Endothelial cell of umbilical vein (primary cell): ENCODE data around the gene ERBB4. TPM values are rescaled to one million over a fixed set of nuclear protein-coding genes. Genes with fewer than 3 reads are reported as not detected.

Source experiments
- BruUV-seq: library from RNA; stranded (reverse); fragments of 400-500 nt; replicated peaks from 2 replicates; lab custom pipeline; 2021; lab: Mats Ljungman, UMichigan
- CTCF ChIA-PET: fragments of 300-600, 350-600 bp; sonication (Branson Sonifier 250); formaldehyde crosslinking; loops from one replicate; lab custom pipeline; 2021; ENCODE audit warnings: antibody characterized with exemption, inconsistent platforms; lab: Charles Lee
- POLR2A ChIA-PET: fragments of 300-600, 350-600 bp; sonication (Branson Sonifier 250); formaldehyde crosslinking; loops from one replicate; lab custom pipeline; 2021; ENCODE audit warnings: antibody characterized with exemption, inconsistent platforms; lab: Charles Lee
- DNase-seq: peaks from one replicate; pipeline ENCODE4 v3.0.0-alpha.2; 2011; ENCODE audit warnings: low read depth, low spot score
- FAIRE-seq: peaks from 2 replicates; lab custom pipeline; 2011; peaks lifted over from hg19 to GRCh38; lab: Jason Lieb, UNC
- H2AFZ ChIP-seq: 2 replicates; pipeline ENCODE4 v1.6.0; 2012; ENCODE audit warnings: low read depth, low read length, control low read depth, inconsistent platforms
- H3K27ac ChIP-seq: 2 replicates; pipeline ENCODE4 v1.5.1; 2011; ENCODE audit warnings: low read depth, mild to moderate bottlenecking, control low read depth, low read length, moderate library complexity; ENCODE audit not compliant: insufficient read depth
- H3K27me3 ChIP-seq, 2 experiments: 2 replicates each; pipeline versions ENCODE4 v1.6.0 to v1.6.1; 2011; ENCODE audit warnings: low read length in 2 of 2, mixed read lengths in 1 of 2; ENCODE audit not compliant: control insufficient read depth in 2 of 2, insufficient read depth in 2 of 2
- H3K36me3 ChIP-seq, 2 experiments: 2 replicates in 1 of 2; 3 replicates in 1 of 2; pipeline ENCODE4 v1.5.1; 2011; ENCODE audit warnings: low read length in 2 of 2, mild to moderate bottlenecking in 1 of 2, moderate library complexity in 1 of 2; ENCODE audit not compliant: control insufficient read depth in 2 of 2, insufficient read depth in 2 of 2; ENCODE audit errors: extremely low read depth in 1 of 2
- H3K4me1 ChIP-seq: 3 replicates; pipeline ENCODE4 v1.5.1; 2011; ENCODE audit warnings: mild to moderate bottlenecking, low read length; ENCODE audit not compliant: control insufficient read depth, insufficient read depth; ENCODE audit errors: extremely low read depth
- H3K4me2 ChIP-seq: 2 replicates; pipeline ENCODE4 v1.6.1; 2011; ENCODE audit warnings: low read length, control low read depth, mixed read lengths; ENCODE audit not compliant: insufficient read depth
- H3K4me3 ChIP-seq, 3 experiments: fragments of 200-600 bp in 1 of 3; sonication (generic), shearing (Covaris generic) in 1 of 3; replicated peaks in 1 of 3; 2 replicates each; pipeline ENCODE4 v1.5.1; 2011 to 2016; ENCODE audit warnings: control low read depth in 3 of 3, low read length in 3 of 3, mild to moderate bottlenecking in 2 of 3, inconsistent platforms in 1 of 3, low read depth in 1 of 3, moderate library complexity in 1 of 3; ENCODE audit not compliant: insufficient read depth in 1 of 3
- H3K79me2 ChIP-seq: 2 replicates; pipeline ENCODE4 v1.6.0; 2012; ENCODE audit warnings: low read length, inconsistent platforms; ENCODE audit not compliant: control insufficient read depth, insufficient read depth
- H3K9ac ChIP-seq: replicated peaks from 2 replicates; pipeline ENCODE3; 2011; ENCODE audit warnings: low read length, control low read depth; ENCODE audit not compliant: insufficient read depth; ENCODE audit errors: extremely low read depth
- H3K9me1 ChIP-seq: replicated peaks from 3 replicates; pipeline ENCODE4 v1.6.0; 2011; ENCODE audit warnings: mild to moderate bottlenecking, low read length; ENCODE audit not compliant: control insufficient read depth, insufficient read depth; ENCODE audit errors: extremely low read depth
- H3K9me3 ChIP-seq: replicated peaks from 2 replicates; pipeline ENCODE4 v1.5.1; 2012; ENCODE audit warnings: low read length, inconsistent platforms; ENCODE audit not compliant: control insufficient read depth, insufficient read depth
- H4K20me1 ChIP-seq: replicated peaks from 2 replicates; pipeline ENCODE3; 2011; ENCODE audit warnings: mild to moderate bottlenecking, low read length; ENCODE audit not compliant: control insufficient read depth, insufficient read depth; ENCODE audit errors: extremely low read depth
- GATA2 ChIP-seq: IDR thresholded peaks from 2 replicates; pipeline ENCODE4 v1.7.0; 2011; ENCODE audit warnings: low read depth, mild to moderate bottlenecking, moderate library complexity, mixed read lengths, low read length; ENCODE audit not compliant: insufficient read length, insufficient read depth
- MYC ChIP-seq: IDR thresholded peaks from one replicate; pipeline ENCODE4 v1.6.1; 2011; ENCODE audit warnings: mild to moderate bottlenecking, low read depth, low read length
- POLR2AphosphoS5 ChIP-seq: IDR thresholded peaks from 2 replicates; pipeline ENCODE4 v1.6.1; 2012; ENCODE audit warnings: low read depth, mild to moderate bottlenecking, control low read depth, low read length, moderate library complexity; ENCODE audit not compliant: insufficient read depth
- dilution Hi-C: fragments of 300-500 bp; cut with MboI; formaldehyde crosslinking; loops from one replicate; pipeline ENCODE4 v1.15.0; 2019; ENCODE audit warnings: low sequenced_read_pairs; ENCODE audit not compliant: extremely low pct_ligation_motif_present
- intact Hi-C: fragments of 100-400 bp; cut with micrococcal nuclease; formaldehyde crosslinking; loops from one replicate; pipeline ENCODE4 v1.10.0; 2022
- polyA plus RNA-seq, 4 experiments: library from polyadenylated mRNA; depleted of rRNA in 3 of 4; stranded (reverse) in 3 of 4; unstranded in 1 of 4; fragments of >200 nt; gene quantifications; 2 replicates each; pipeline versions ENCODE4 v1.2.1 to v1.2.3, GENCODE V29; 2011 to 2012; ENCODE audit warnings: missing spikeins in 1 of 4
- total RNA-seq: library from RNA; stranded (reverse); gene quantifications from 2 replicates; pipeline ENCODE4 v1.2.3, GENCODE V29; 2021

The ERBB4 gene
- total and polyA plus RNA-seq, 2 donors (not counting 3 experiments of a cell fraction or from before 2014, with no cell fraction given), result 0.01 to 0.27 TPM

- intact Hi-C loops, result no loop called here
- DNase-seq (no peak), FAIRE-seq (no peak)
- Histone ChIP-seq H2AFZ (no peak overlapping the region), H3K27ac (no peak overlapping the region), H3K4me1 (peaks cover 3% of the 10 kb centered on the region), H3K9me1 (no peaks in the 10 kb centered on the region), H4K20me1 (no peaks in the 10 kb centered on the region), H3K9me3 (no peaks in the 10 kb centered on the region), H3K4me3 (no peak overlapping the region), H3K9ac (no peak overlapping the region), H3K4me2 (no peak overlapping the region), H3K36me3 (no peaks in the 10 kb centered on the region), H3K79me2 (no peaks in the 10 kb centered on the region), H3K27me3 (no peaks in the 10 kb centered on the region)
- no TSS peak for BruUV-seq
- POLR2A ChIA-PET, result no interaction called here
- CTCF ChIA-PET, result interaction anchor here (1.0 kb wide), 1 partner anchor 14 kb away, joined by 3 read pairs; no protein-coding TSS in a partner anchor
- dilution Hi-C loops, result no loop called here
- TF ChIP-seq GATA2, result no peak
These were observed 865.3 kb downstream of the ERBB4 start for GRCh38 chr2:211673133-211673905.

- POLR2A ChIA-PET, result no interaction called here
- no peak for TF ChIP-seq POLR2AphosphoS5
- no peak for TF ChIP-seq MYC
- H3K36me3 ChIP-seq, result no peaks in the 10 kb centered on the region
- H3K9ac ChIP-seq, result no peak overlapping the region
- no peaks in the 10 kb centered on the region for H4K20me1 ChIP-seq
- H3K4me1 ChIP-seq, result peaks cover 3% of the 10 kb centered on the region
- BruUV-seq, result no TSS peak
- dilution Hi-C loops, result no loop called here
- FAIRE-seq (no peak), DNase-seq (no peak)
- no peaks in the 10 kb centered on the region for H3K9me3 ChIP-seq
- CTCF ChIA-PET, result interaction anchor here (1.0 kb wide), 1 partner anchor 12 kb away, joined by 3 read pairs; no protein-coding TSS in a partner anchor
- H3K9me1 ChIP-seq, result no peaks in the 10 kb centered on the region
- no peak overlapping the region for H3K4me2 ChIP-seq
- no peak overlapping the region for H2AFZ ChIP-seq
- intact Hi-C loops, result no loop called here
- no peak overlapping the region for H3K27ac ChIP-seq
- no peaks in the 10 kb centered on the region for H3K79me2 ChIP-seq
- H3K4me3 ChIP-seq, result no peak overlapping the region
- no peaks in the 10 kb centered on the region for H3K27me3 ChIP-seq
These were observed 866.6 kb downstream of the ERBB4 start for GRCh38 chr2:211671977-211672376.
